ENCODE data around the gene SLC16A3.

DNA sequence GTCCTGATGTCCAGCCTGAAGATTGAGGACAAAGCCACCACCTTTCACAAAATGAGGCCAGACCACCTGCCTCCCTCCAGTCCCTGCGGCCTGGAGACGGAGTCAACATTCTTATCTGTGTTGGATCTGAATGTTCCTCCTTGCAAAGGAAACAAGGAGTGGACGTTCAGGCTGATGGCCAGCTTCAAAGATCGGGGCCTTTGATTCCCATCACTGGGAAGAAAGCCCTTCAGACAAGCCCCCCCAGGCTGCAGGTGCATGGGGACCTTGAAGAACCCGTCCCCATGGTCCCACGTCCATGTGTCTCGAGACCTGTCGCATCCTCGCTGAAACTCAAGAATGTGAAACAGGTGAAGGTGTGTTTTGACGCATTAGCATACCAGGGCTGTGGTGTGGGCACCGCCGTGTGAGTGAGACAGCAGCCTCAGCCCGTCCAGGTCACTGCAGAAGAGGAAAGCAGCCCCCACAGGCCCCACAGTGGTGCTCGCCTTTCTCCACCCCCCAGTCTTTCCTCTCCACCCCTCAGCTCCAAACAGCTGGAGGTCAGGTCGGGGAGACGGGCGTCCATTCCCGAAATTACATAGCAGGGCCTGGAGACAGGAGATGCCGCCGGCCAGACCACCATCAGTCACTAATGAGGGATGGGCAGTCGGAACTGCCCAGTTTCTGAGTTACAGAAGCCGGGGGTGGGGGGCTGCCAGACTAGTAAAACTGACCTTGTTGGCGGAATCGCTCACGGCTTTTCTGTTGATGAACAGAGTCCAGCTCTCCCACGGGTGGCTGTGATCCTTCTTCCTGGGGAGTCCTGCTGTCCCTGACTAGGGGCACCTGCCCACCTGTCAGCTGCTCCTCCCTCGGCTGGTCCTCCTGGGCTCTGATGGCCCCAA lies 45.5 kb downstream of the SLC16A3 start:
- no peak for TF ChIP-seq CTCF (IDR thresholded peaks at IDR 0.05)
- no peak for TF ChIP-seq POLR2A (IDR thresholded peaks at IDR 0.05)
- no peak for TF ChIP-seq POLR2AphosphoS5 (IDR thresholded peaks at IDR 0.05; ENCODE audit: insufficient read depth in 1 of 2, low read depth in 1 of 2)

Measured in vagina (tissue), 2 donors.